ENCODE results near the gene IER3. TPM values are rescaled to one million over a fixed set of nuclear protein-coding genes. Genes with fewer than 3 reads are reported as not detected.

Gene IER3
- total and polyA plus RNA-seq, 2 of the 13 experiments (the other 11 are each of a cell fraction or from before 2014, with no cell fraction given), result 51.1 to 131 TPM

DNA sequence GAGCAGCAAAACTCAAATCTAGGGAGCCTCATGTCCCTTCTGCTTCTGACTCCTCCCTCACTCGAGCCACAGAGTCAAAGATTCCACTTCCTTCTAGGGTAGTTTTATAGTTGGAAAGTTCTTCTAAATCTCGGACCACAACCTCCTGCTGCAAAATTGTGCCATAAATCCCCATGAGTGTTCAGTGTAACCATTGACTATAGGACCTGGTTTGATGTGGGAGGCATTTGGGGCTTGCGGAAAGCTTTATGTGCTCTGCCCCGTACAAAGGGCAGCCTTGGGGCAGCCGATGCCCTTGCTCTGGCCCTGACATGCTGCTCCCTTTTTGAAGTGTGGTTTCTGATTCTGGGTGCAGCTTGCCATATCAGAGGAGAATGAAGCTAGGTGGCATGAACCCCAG lies 43.6 kb upstream of the IER3 start (continued):
- no peak for TF ChIP-seq ZNF484 (CRISPR knock-in tag; IDR thresholded peaks at IDR 0.05; ENCODE audit: borderline replicate concordance, low read depth)
- no peak for TF ChIP-seq ATRX (CRISPR knock-in tag; IDR thresholded peaks at IDR 0.05; ENCODE audit: borderline replicate concordance)
- TF ChIP-seq ZNF264 (CRISPR knock-in tag; IDR thresholded peaks at IDR 0.05), result 0 out of 2 replicates have a peak, but pooled peaks have one; percentile 34
- TF ChIP-seq ZNF180 (CRISPR knock-in tag; IDR thresholded peaks at IDR 0.05; ENCODE audit: borderline replicate concordance, low read depth), result no peak
- TF ChIP-seq ZIK1 (CRISPR knock-in tag; IDR thresholded peaks at IDR 0.05; ENCODE audit: borderline replicate concordance, low read depth), result no peak
- no peak for TF ChIP-seq IKZF1 (IDR thresholded peaks at IDR 0.05)
- no peak for TF ChIP-seq FOXP1 (IDR thresholded peaks at IDR 0.05)
- TF ChIP-seq FOXP1 (CRISPR knock-in tag; IDR thresholded peaks at IDR 0.05), result peak; percentile 33; the same call in 1 of the 2 replicates
- TF ChIP-seq SP4 (CRISPR knock-in tag; IDR thresholded peaks at IDR 0.05), result no peak
- TF ChIP-seq GFI1 (CRISPR knock-in tag; IDR thresholded peaks at IDR 0.05; ENCODE audit: borderline replicate concordance), result 0 out of 2 replicates have a peak, but pooled peaks have one; percentile 29
- peak; percentile 40; the same call in 1 of the 2 replicates for TF ChIP-seq TBX2 (CRISPR knock-in tag; IDR thresholded peaks at IDR 0.05; ENCODE audit: borderline replicate concordance)
- peak; percentile 62; the same call in 1 of the 2 replicates for TF ChIP-seq ZNF7 (CRISPR knock-in tag; IDR thresholded peaks at IDR 0.05)
- TF ChIP-seq, protein P1, sequence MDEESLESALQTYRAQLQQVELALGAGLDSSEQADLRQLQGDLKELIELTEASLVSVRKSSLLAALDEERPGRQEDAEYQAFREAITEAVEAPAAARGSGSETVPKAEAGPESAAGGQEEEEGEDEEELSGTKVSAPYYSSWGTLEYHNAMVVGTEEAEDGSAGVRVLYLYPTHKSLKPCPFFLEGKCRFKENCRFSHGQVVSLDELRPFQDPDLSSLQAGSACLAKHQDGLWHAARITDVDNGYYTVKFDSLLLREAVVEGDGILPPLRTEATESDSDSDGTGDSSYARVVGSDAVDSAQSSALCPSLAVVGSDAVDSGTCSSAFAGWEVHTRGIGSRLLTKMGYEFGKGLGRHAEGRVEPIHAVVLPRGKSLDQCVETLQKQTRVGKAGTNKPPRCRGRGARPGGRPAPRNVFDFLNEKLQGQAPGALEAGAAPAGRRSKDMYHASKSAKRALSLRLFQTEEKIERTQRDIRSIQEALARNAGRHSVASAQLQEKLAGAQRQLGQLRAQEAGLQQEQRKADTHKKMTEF (CRISPR knock-in tag; IDR thresholded peaks at IDR 0.05), result peak; percentile 47; the same call in 1 of the 2 replicates
- peak; percentile 57; the same call in 1 of the 2 replicates for TF ChIP-seq HMG20A (CRISPR knock-in tag; IDR thresholded peaks at IDR 0.05; ENCODE audit: borderline replicate concordance)
- TF ChIP-seq ARNT2 (CRISPR knock-in tag; IDR thresholded peaks at IDR 0.05; ENCODE audit: low read depth), result no peak
- peak; percentile 32 for TF ChIP-seq ASH2L (IDR thresholded peaks at IDR 0.05; ENCODE audit: insufficient read length, low read depth, low read length)
- peak; percentile 70 for TF ChIP-seq NR2F6 (IDR thresholded peaks at IDR 0.05)
- peak; percentile 77 for TF ChIP-seq NR2F6 (CRISPR knock-in tag; IDR thresholded peaks at IDR 0.05)
- peak; percentile 96 for TF ChIP-seq CEBPG (CRISPR knock-in tag; IDR thresholded peaks at IDR 0.05)
- no peak for TF ChIP-seq SATB2 (CRISPR knock-in tag; IDR thresholded peaks at IDR 0.05)
- TF ChIP-seq ISL2 (CRISPR knock-in tag; IDR thresholded peaks at IDR 0.05), result peak; percentile 47; the same call in 1 of the 2 replicates
- peak; percentile 77 for TF ChIP-seq MED1 (CRISPR knock-in tag; IDR thresholded peaks at IDR 0.05)
- TF ChIP-seq, protein P2, sequence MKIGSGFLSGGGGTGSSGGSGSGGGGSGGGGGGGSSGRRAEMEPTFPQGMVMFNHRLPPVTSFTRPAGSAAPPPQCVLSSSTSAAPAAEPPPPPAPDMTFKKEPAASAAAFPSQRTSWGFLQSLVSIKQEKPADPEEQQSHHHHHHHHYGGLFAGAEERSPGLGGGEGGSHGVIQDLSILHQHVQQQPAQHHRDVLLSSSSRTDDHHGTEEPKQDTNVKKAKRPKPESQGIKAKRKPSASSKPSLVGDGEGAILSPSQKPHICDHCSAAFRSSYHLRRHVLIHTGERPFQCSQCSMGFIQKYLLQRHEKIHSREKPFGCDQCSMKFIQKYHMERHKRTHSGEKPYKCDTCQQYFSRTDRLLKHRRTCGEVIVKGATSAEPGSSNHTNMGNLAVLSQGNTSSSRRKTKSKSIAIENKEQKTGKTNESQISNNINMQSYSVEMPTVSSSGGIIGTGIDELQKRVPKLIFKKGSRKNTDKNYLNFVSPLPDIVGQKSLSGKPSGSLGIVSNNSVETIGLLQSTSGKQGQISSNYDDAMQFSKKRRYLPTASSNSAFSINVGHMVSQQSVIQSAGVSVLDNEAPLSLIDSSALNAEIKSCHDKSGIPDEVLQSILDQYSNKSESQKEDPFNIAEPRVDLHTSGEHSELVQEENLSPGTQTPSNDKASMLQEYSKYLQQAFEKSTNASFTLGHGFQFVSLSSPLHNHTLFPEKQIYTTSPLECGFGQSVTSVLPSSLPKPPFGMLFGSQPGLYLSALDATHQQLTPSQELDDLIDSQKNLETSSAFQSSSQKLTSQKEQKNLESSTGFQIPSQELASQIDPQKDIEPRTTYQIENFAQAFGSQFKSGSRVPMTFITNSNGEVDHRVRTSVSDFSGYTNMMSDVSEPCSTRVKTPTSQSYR (CRISPR knock-in tag; IDR thresholded peaks at IDR 0.05; ENCODE audit: borderline replicate concordance), result no peak
- TF ChIP-seq, protein P3, sequence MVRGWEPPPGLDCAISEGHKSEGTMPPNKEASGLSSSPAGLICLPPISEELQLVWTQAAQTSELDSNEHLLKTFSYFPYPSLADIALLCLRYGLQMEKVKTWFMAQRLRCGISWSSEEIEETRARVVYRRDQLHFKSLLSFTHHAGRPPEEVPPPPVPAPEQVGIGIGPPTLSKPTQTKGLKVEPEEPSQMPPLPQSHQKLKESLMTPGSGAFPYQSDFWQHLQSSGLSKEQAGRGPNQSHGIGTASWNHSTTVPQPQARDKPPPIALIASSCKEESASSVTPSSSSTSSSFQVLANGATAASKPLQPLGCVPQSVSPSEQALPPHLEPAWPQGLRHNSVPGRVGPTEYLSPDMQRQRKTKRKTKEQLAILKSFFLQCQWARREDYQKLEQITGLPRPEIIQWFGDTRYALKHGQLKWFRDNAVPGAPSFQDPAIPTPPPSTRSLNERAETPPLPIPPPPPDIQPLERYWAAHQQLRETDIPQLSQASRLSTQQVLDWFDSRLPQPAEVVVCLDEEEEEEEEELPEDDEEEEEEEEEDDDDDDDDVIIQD (CRISPR knock-in tag; IDR thresholded peaks at IDR 0.05; ENCODE audit: low read depth), result peak; percentile 13; the same call in 1 of the 2 replicates
- peak; percentile 46; the same call in 1 of the 2 replicates for TF ChIP-seq KAT8 (CRISPR knock-in tag; IDR thresholded peaks at IDR 0.05)
- TF ChIP-seq, protein P4, sequence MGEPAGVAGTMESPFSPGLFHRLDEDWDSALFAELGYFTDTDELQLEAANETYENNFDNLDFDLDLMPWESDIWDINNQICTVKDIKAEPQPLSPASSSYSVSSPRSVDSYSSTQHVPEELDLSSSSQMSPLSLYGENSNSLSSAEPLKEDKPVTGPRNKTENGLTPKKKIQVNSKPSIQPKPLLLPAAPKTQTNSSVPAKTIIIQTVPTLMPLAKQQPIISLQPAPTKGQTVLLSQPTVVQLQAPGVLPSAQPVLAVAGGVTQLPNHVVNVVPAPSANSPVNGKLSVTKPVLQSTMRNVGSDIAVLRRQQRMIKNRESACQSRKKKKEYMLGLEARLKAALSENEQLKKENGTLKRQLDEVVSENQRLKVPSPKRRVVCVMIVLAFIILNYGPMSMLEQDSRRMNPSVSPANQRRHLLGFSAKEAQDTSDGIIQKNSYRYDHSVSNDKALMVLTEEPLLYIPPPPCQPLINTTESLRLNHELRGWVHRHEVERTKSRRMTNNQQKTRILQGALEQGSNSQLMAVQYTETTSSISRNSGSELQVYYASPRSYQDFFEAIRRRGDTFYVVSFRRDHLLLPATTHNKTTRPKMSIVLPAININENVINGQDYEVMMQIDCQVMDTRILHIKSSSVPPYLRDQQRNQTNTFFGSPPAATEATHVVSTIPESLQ (CRISPR knock-in tag; conservative IDR thresholded peaks at IDR 0.05), result no peak
